Upper lobe of left lung (tissue), 6 donors: ENCODE data around the gene SERPINA12. TPM values are rescaled to one million over a fixed set of nuclear protein-coding genes. Genes with fewer than 3 reads are reported as not detected.
A peak's percentile ranks its signal among the peaks of the same experiment; 100 is the strongest.

Experiments
- ATAC-seq, 2 donors: fragments of 200-7000 bp; cut with Tn5 transposase; one replicate each; pipeline ENCODE4 v1.9.1; 2022; ENCODE audit warnings: mild to moderate bottlenecking in 2 of 2, moderate library complexity in 2 of 2; ENCODE audit not compliant: low FRiP score in 2 of 2
- DNase-seq, 2 donors: peaks; one replicate each; pipeline ENCODE4 v3.0.0-alpha.2; 2019 to 2020
- H3K27ac ChIP-seq, 4 donors: fragments of 200-600 bp; sonication (generic); one replicate each; pipeline ENCODE4 v1.5.1; 2016 to 2019
- H3K27me3 ChIP-seq, 4 donors: fragments of 200-600 bp; sonication (generic); one replicate each; pipeline ENCODE4 v1.5.1; 2017 to 2019
- H3K36me3 ChIP-seq, 4 donors: fragments of 200-600 bp; sonication (generic); one replicate each; pipeline ENCODE4 v1.5.1; 2016 to 2019
- H3K4me1 ChIP-seq, 4 donors: fragments of 200-600 bp; sonication (generic); one replicate each; pipeline ENCODE4 v1.5.1; 2018 to 2019
- H3K4me3 ChIP-seq, 4 donors: fragments of 200-600 bp; sonication (generic); one replicate each; pipeline ENCODE4 v1.5.1; 2017 to 2019; ENCODE audit warnings: mild to moderate bottlenecking in 2 of 4, moderate library complexity in 1 of 4
- H3K9me3 ChIP-seq, 4 donors: fragments of 200-600 bp; sonication (generic); one replicate each; pipeline ENCODE4 v1.5.1; 2018 to 2019
- EP300 ChIP-seq, 4 donors: sonication (generic); formaldehyde crosslinking; IDR thresholded peaks; one replicate each; pipeline ENCODE4 v1.5.1; 2017; ENCODE audit warnings: antibody characterized with exemption in 4 of 4, control low read depth in 2 of 4
- POLR2A ChIP-seq, 4 donors: fragments of 450-650 bp; IDR thresholded peaks; one replicate each; pipeline ENCODE4 v1.5.1; 2016 to 2017; ENCODE audit warnings: antibody characterized with exemption in 4 of 4, mild to moderate bottlenecking in 2 of 4
- POLR2AphosphoS5 ChIP-seq, 2 donors: sonication (generic); formaldehyde crosslinking; IDR thresholded peaks; one replicate each; pipeline ENCODE4 v1.5.1; 2017; ENCODE audit warnings: antibody characterized with exemption in 2 of 2
- WGBS, 2 donors: methylation state at CpG; one replicate each; pipeline ENCODE4 v1.1.5; 2017 to 2018; 5-methylcytosine and 5-hydroxymethylcytosine counted together
- total RNA-seq, 6 donors: library from RNA; depleted of rRNA in 4 of 6; stranded (reverse); fragments of >200 nt in 4 of 6; gene quantifications; one replicate each; pipeline versions ENCODE4 v1.1.0 to v1.2.1, GENCODE V29; 2016 to 2021
- TF ChIP-seq, protein P1 (sequence below), 6 experiments: fragments of 450-650 bp in 4 of 6; fragments of 200-600 bp in 2 of 6; sonication (generic) in 2 of 6; IDR thresholded peaks; one replicate each; pipeline ENCODE4 v1.5.1; 2016 to 2019; ENCODE audit warnings: antibody characterized with exemption in 6 of 6
- donor health status: DM: no; HTN: no; CAD: no; lungs with moderate emphysema.
- donor health status: DM: no; HTN: yes; CAD: no; lungs with severe emphysema.

Gene SERPINA12
- total RNA-seq, 6 donors from 2014 or later = not detected

DNA sequence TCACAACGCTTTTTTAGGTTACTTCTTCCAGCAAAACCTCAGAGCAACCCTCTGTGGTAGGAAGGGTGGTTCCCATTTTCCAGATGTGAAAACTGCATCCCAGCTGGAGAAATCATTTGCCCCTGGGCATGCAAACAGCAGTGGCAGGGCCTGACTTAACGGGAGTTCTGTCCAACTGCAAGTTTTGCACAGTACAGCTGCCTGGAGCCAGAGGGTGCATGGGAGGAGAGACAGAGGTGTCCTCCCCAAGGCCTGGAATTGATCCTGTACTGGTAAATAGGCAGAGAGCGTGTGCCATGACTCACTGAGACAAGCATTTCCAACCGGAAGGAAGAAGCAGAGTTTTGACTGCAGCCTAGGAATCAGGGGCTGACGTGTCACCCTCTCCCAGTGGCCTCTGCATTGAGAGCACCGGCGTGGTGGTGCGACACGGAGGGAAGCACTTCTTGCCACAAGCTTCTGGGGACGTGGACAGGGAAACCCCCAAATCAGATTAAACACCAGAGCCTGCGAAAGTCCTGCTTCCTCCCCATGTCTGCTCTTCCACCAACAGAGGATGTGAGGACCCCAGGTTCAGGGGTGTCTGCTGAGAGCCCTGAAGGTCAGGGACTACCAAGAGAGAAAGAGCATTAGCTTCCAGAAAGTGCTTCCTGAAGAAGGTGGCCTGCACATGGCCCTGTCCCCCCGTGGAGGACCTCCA, 33.0 kb upstream of the SERPINA12 start:
- ATAC-seq = no peak
- TF ChIP-seq, protein P1, sequence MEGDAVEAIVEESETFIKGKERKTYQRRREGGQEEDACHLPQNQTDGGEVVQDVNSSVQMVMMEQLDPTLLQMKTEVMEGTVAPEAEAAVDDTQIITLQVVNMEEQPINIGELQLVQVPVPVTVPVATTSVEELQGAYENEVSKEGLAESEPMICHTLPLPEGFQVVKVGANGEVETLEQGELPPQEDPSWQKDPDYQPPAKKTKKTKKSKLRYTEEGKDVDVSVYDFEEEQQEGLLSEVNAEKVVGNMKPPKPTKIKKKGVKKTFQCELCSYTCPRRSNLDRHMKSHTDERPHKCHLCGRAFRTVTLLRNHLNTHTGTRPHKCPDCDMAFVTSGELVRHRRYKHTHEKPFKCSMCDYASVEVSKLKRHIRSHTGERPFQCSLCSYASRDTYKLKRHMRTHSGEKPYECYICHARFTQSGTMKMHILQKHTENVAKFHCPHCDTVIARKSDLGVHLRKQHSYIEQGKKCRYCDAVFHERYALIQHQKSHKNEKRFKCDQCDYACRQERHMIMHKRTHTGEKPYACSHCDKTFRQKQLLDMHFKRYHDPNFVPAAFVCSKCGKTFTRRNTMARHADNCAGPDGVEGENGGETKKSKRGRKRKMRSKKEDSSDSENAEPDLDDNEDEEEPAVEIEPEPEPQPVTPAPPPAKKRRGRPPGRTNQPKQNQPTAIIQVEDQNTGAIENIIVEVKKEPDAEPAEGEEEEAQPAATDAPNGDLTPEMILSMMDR (IDR thresholded peaks at IDR 0.05) = no peak
- TF ChIP-seq POLR2AphosphoS5 (IDR thresholded peaks at IDR 0.05) (no peak), POLR2A (IDR thresholded peaks at IDR 0.05) (no peak), EP300 (IDR thresholded peaks at IDR 0.05) (no peak)

GRCh38 chr14:94541234-94541975, 32.1 kb upstream of the SERPINA12 start:
- ATAC-seq (no peak), DNase-seq (no peak)
- Histone ChIP-seq H3K27me3 (no peaks in the 10 kb centered on the region), H3K27ac (no peak overlapping the region), H3K36me3 (no peaks in the 10 kb centered on the region), H3K4me1 (no peaks in the 10 kb centered on the region), H3K9me3 (peaks cover 0 to 2% (median 0%) of the 10 kb centered on the region in 4 donors), H3K4me3 (no peak overlapping the region)
- 70 to 73% methylated on average over 8 to 9 of the region's 9 CpGs for WGBS, 2 donors
- TF ChIP-seq EP300 (IDR thresholded peaks at IDR 0.05) = no peak
- no peak for TF ChIP-seq POLR2AphosphoS5 (IDR thresholded peaks at IDR 0.05)
- no peak for TF ChIP-seq POLR2A (IDR thresholded peaks at IDR 0.05)
- TF ChIP-seq, protein P1 (IDR thresholded peaks at IDR 0.05) = no peak

More for the DNA sequence above, 33.0 kb upstream of the SERPINA12 start:
- Histone ChIP-seq H3K9me3 (peaks cover 0 to 4% (median 0%) of the 10 kb centered on the region in 4 donors), H3K4me1 (no peaks in the 10 kb centered on the region), H3K27me3 (no peaks in the 10 kb centered on the region), H3K4me3 (no peak overlapping the region), H3K27ac (no peak overlapping the region), H3K36me3 (no peaks in the 10 kb centered on the region)
- 76 to 84% methylated on average over 12 of the region's 12 CpGs for WGBS, 2 donors
- DNase-seq = peak in 1 of 2 donors; percentile 33

DNA sequence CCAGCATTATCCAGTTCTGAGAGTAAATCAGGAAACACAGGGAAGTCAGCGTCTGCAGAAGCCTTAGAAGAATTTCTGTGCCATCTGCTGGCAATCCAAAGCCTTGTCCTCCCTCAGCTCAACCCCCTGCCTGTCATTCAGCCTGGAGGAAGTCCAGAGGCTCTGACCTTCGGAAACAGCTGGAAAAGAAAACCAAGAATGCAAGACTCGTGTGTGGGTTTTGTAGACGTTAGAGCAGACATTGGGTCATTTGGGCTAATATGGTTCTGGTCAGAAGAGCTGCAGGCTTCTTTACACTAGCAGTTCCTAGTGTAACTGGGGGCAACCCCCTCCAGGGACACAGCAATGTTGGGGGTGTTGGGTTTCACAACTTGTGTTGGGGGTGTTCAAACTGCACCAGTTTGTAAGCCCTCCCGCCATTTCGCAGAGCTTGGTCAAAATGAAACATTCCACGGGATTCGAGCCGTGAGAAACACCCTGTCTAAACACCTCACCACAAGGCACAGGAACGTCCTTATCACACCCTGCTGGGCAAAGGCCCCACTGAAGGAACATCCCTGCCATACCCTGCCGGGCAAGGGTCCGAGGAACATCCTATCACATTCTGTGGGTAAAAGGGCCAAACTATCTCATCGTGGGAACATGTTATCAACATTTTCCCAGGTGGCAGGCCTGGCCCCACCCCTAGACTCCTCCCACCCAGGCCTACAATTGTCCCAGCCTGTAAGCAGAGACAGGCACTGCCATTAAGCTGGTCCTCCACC, 30.9 kb upstream of the SERPINA12 start:
- no peak for DNase-seq
- 39 to 40% methylated on average over 13 of the region's 13 CpGs for WGBS, 2 donors
- TF ChIP-seq POLR2AphosphoS5 (IDR thresholded peaks at IDR 0.05) (no peak), POLR2A (IDR thresholded peaks at IDR 0.05) (no peak)
- no peak for ATAC-seq
- H3K9me3 ChIP-seq = no peaks in the 10 kb centered on the region
- H3K36me3 ChIP-seq = no peaks in the 10 kb centered on the region
- H3K27ac ChIP-seq = no peak overlapping the region
- no peaks in the 10 kb centered on the region for H3K27me3 ChIP-seq
- H3K4me3 ChIP-seq = no peak overlapping the region
- H3K4me1 ChIP-seq = no peaks in the 10 kb centered on the region

DNA sequence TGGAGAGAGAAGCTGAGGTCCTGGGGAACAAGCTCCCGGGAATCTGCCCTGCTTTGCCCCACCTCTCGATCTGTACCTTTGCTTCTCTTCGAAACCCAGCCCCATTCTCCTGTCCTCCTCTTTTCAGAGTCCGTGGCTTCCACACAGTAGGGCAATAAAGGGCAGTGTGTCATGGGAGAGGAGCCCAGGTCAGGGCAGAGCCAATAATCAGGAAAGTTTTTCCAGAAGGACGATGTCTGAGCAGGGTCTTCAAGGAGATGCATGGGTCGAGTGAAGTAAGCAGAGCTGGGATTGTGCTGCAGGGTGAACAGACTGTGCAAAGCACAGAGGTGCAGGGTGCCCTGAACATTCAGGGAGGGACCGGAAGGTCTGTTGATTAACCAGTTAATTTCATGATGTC, 29.9 kb upstream of the SERPINA12 start:
- H3K36me3 ChIP-seq = no peaks in the 10 kb centered on the region
- no peaks in the 10 kb centered on the region for H3K27me3 ChIP-seq
- DNase-seq (no peak), ATAC-seq (no peak)
- no peak overlapping the region for H3K4me3 ChIP-seq
- no peaks in the 10 kb centered on the region for H3K4me1 ChIP-seq
- no peak for TF ChIP-seq POLR2AphosphoS5 (IDR thresholded peaks at IDR 0.05)
- TF ChIP-seq EP300 (IDR thresholded peaks at IDR 0.05) = no peak
- TF ChIP-seq POLR2A (IDR thresholded peaks at IDR 0.05) = no peak
- TF ChIP-seq, protein P1 (IDR thresholded peaks at IDR 0.05) = no peak
- H3K9me3 ChIP-seq = no peaks in the 10 kb centered on the region
- no peak overlapping the region for H3K27ac ChIP-seq
- WGBS, 2 donors = 79 to 80% methylated on average over 7 of the region's 7 CpGs
